Measurements from ENCODE around the gene NFIA.

The NFIA gene

DNA sequence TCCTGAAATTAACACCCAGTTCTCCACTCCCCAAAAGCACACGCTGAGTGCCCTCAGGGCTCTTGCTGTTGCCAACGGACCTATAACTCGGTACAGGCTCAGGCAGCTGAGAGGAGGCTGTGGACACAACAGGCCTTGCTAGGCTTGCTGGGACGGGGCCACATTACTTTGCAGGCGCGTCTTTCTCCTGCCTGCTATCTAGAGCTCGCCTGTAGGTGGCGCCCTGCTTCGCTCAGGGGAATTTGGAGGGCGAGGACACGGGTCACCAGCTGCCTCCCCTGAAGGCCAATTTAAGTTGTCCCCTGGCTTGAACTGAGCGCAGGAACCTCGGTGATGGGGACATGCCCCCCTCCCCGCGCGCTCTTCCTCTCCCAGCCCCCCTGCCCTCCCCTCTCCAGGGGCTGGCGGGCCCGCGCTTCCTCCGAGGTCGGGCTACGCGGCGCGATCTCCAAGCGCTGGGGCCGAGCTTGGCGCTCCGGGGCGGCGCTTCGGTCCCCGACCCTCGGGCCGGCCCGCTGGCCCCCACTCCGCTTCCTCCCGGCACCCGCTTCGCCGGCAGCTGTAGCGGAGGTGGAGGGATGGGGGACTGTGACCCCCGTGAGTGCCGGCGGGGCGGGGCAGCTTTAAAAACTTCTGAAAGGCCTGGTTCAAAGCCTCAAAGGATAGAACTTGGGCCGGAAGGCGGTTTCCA, 32.4 kb upstream of the NFIA start:
- peak; percentile 81 for DNase-seq (ENCODE audit: low read depth)
- TF ChIP-seq CTCF (conservative IDR thresholded peaks at IDR 0.05; ENCODE audit: low read length), result peak; percentile 89
- peak overlapping the region; percentile 58 for H3K4me3 ChIP-seq (ENCODE audit: low read length)

DNA sequence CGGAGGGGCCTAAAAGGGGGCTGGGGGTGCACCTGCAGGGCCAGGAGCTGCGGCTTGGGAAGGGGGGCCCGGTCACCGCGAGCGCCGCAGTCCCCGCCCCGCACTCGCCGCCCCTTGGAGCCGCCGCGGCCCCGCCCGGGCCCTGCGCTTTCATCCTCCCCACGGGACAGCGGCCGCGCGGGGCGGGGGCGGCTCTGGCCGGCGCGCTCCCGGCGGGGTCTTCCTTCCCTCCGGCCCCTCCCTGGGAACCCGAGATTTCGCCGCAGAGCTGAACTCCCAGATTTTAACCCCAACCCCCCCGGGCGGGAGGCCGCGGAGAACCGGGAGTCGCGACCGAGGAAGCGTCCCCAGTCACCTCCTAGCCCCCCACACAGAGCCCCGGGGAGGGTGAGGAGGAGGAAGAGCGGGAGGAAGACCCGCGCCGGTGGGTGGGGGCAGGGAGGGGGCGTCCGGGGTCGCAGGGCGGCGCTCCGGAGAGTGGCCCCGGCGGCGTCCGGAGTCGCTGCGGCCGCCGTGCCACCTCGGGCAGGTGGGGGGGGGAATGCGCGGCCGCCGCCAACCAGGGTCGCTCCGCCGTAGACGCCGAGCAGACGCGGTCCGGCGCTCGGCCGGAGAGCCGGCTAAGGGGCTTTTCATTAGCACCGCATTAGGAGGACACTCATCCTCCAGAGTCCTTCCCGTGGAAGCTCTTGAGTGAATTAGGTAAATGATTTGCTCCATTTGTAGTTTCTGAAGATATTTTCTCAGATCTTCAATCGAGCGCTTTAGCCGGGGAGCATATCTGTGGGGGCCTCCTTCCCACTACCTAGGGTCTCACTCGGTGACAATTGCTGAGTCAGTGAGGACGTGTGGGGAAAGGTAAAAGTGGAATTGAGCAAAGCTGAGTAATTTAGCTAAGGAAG, 31.6 kb upstream of the NFIA start:
- peak overlapping the region; percentile 58 for H3K4me3 ChIP-seq (ENCODE audit: low read length)
- TF ChIP-seq CTCF (conservative IDR thresholded peaks at IDR 0.05; ENCODE audit: low read length), result no peak
- DNase-seq (ENCODE audit: low read depth), result no peak

- no peak overlapping the region for H3K4me3 ChIP-seq (ENCODE audit: low read length)
- TF ChIP-seq CTCF (conservative IDR thresholded peaks at IDR 0.05; ENCODE audit: low read length), result no peak
- DNase-seq (ENCODE audit: low read depth), result no peak
Measured at GRCh38 chr1:61051443-61051718, 31.0 kb upstream of the NFIA start.

- no peak overlapping the region for H3K4me3 ChIP-seq (ENCODE audit: low read length)
- no peak for TF ChIP-seq CTCF (conservative IDR thresholded peaks at IDR 0.05; ENCODE audit: low read length)
- DNase-seq (ENCODE audit: low read depth), result no peak
Measured at GRCh38 chr1:61051719-61052394, 30.5 kb upstream of the NFIA start.

- no peak for DNase-seq (ENCODE audit: low read depth)
- no peak for TF ChIP-seq CTCF (conservative IDR thresholded peaks at IDR 0.05; ENCODE audit: low read length)
- no peak overlapping the region for H3K4me3 ChIP-seq (ENCODE audit: low read length)
Measured at GRCh38 chr1:61052395-61053225, 29.8 kb upstream of the NFIA start.

GRCh38 chr1:61053226-61053711, 29.1 kb upstream of the NFIA start:
- TF ChIP-seq CTCF (conservative IDR thresholded peaks at IDR 0.05; ENCODE audit: low read length), result no peak
- no peak overlapping the region; the same call in 1 of the 2 replicates for H3K4me3 ChIP-seq (ENCODE audit: low read length)
- no peak for DNase-seq (ENCODE audit: low read depth)

All from AG10803 (cell line).